ENCODE data around the gene FADD. TPM values are rescaled to one million over a fixed set of nuclear protein-coding genes. Genes with fewer than 3 reads are reported as not detected.

Gene FADD
- total RNA-seq (2014; rRNA removed; shearing (Covaris generic); ENCODE audit: low replicate concordance), result 62.4 and 93.2 TPM in 2 replicates

GRCh38 chr11:70202920-70203750 lies at the start of gene FADD:
Gene FADD (plus strand): TSS chr11:70203296. CDS start chr11:70203460, 164 bp downstream.
- in situ Hi-C loops (cut with HindIII; ENCODE audit: low pct_unique_long_range_greater_than_20kb, low sequenced_read_pairs), result no loop called here
- DNase-seq (ENCODE audit: low read depth), result peak; percentile 91

- no peak for DNase-seq (ENCODE audit: low read depth)
- in situ Hi-C loops (cut with HindIII; ENCODE audit: low pct_unique_long_range_greater_than_20kb, low sequenced_read_pairs), result no loop called here
Observed at GRCh38 chr11:70155386-70155785, 47.7 kb upstream of the FADD start.

- no peak for DNase-seq (ENCODE audit: low read depth)
- in situ Hi-C loops (cut with HindIII; ENCODE audit: low pct_unique_long_range_greater_than_20kb, low sequenced_read_pairs), result no loop called here
Observed at GRCh38 chr11:70156291-70157037, 46.6 kb upstream of the FADD start.

GRCh38 chr11:70158201-70158600 lies 44.9 kb upstream of the FADD start:
- peak; percentile 16 for DNase-seq (ENCODE audit: low read depth)
- in situ Hi-C loops (cut with HindIII; ENCODE audit: low pct_unique_long_range_greater_than_20kb, low sequenced_read_pairs), result no loop called here

- no peak for DNase-seq (ENCODE audit: low read depth)
- in situ Hi-C loops (cut with HindIII; ENCODE audit: low pct_unique_long_range_greater_than_20kb, low sequenced_read_pairs), result no loop called here
Observed at GRCh38 chr11:70158757-70159389, 44.2 kb upstream of the FADD start.

GRCh38 chr11:70159627-70160570 lies 43.2 kb upstream of the FADD start:
- in situ Hi-C loops (cut with HindIII; ENCODE audit: low pct_unique_long_range_greater_than_20kb, low sequenced_read_pairs), result no loop called here
- DNase-seq (ENCODE audit: low read depth), result peak; percentile 87

- in situ Hi-C loops (cut with HindIII; ENCODE audit: low pct_unique_long_range_greater_than_20kb, low sequenced_read_pairs), result no loop called here
- DNase-seq (ENCODE audit: low read depth), result no peak
Observed at GRCh38 chr11:70161043-70161625, 42.0 kb upstream of the FADD start.

GRCh38 chr11:70164705-70165104 lies 38.4 kb upstream of the FADD start:
- in situ Hi-C loops (cut with HindIII; ENCODE audit: low pct_unique_long_range_greater_than_20kb, low sequenced_read_pairs), result no loop called here
- no peak for DNase-seq (ENCODE audit: low read depth)

- in situ Hi-C loops (cut with HindIII; ENCODE audit: low pct_unique_long_range_greater_than_20kb, low sequenced_read_pairs), result no loop called here
- no peak for DNase-seq (ENCODE audit: low read depth)
Observed at GRCh38 chr11:70167120-70167519, 36.0 kb upstream of the FADD start.

- in situ Hi-C loops (cut with HindIII; ENCODE audit: low pct_unique_long_range_greater_than_20kb, low sequenced_read_pairs), result no loop called here
- no peak for DNase-seq (ENCODE audit: low read depth)
Observed at GRCh38 chr11:70167723-70168404, 35.2 kb upstream of the FADD start.

GRCh38 chr11:70168405-70168754 lies 34.7 kb upstream of the FADD start:
- in situ Hi-C loops (cut with HindIII; ENCODE audit: low pct_unique_long_range_greater_than_20kb, low sequenced_read_pairs), result no loop called here
- no peak for DNase-seq (ENCODE audit: low read depth)

- in situ Hi-C loops (cut with HindIII; ENCODE audit: low pct_unique_long_range_greater_than_20kb, low sequenced_read_pairs), result no loop called here
- DNase-seq (ENCODE audit: low read depth), result no peak
Observed at GRCh38 chr11:70169127-70169526, 34.0 kb upstream of the FADD start.

GRCh38 chr11:70169632-70170031 lies 33.5 kb upstream of the FADD start:
- in situ Hi-C loops (cut with HindIII; ENCODE audit: low pct_unique_long_range_greater_than_20kb, low sequenced_read_pairs), result no loop called here
- DNase-seq (ENCODE audit: low read depth), result no peak

GRCh38 chr11:70170596-70171210 lies 32.4 kb upstream of the FADD start:
- in situ Hi-C loops (cut with HindIII; ENCODE audit: low pct_unique_long_range_greater_than_20kb, low sequenced_read_pairs), result no loop called here
- DNase-seq (ENCODE audit: low read depth), result no peak

GRCh38 chr11:70173018-70173417 lies 30.1 kb upstream of the FADD start:
- in situ Hi-C loops (cut with HindIII; ENCODE audit: low pct_unique_long_range_greater_than_20kb, low sequenced_read_pairs), result no loop called here

GRCh38 chr11:70174547-70175235 lies 28.4 kb upstream of the FADD start:
- in situ Hi-C loops (cut with HindIII; ENCODE audit: low pct_unique_long_range_greater_than_20kb, low sequenced_read_pairs), result no loop called here

More at GRCh38 chr11:70173018-70173417, 30.1 kb upstream of the FADD start:
- no peak for DNase-seq (ENCODE audit: low read depth)

More at GRCh38 chr11:70174547-70175235, 28.4 kb upstream of the FADD start:
- no peak for DNase-seq (ENCODE audit: low read depth)

All from Caki2 (cell line).